ENCODE measurements around the gene BAD.
"Not testable (repeated sequence)": the region's sequence is repeated elsewhere in the genome, so short reads cannot be mapped to it uniquely, and the experiment has no call there.

The BAD gene

GRCh38 chr11:64284048-64284961 is at the start of gene BAD:
Gene BAD, minus strand, starts transcription at chr11:64284665. Its CDS starts 297 bp downstream, at chr11:64284368.
- peak; percentile 97 for DNase-seq

GRCh38 chr11:64333556-64333955 is 49.1 kb upstream of the BAD start:
- no peak for DNase-seq

- peak; percentile 94 for DNase-seq
These were observed 47.3 kb upstream of the BAD start for GRCh38 chr11:64331569-64332371.

- no peak for DNase-seq
These were observed 46.4 kb upstream of the BAD start for GRCh38 chr11:64330888-64331287.

- no peak for DNase-seq
These were observed 43.5 kb upstream of the BAD start for GRCh38 chr11:64327993-64328392.

GRCh38 chr11:64327375-64327774 is 42.9 kb upstream of the BAD start:
- DNase-seq = no peak

GRCh38 chr11:64324692-64325469 is 40.4 kb upstream of the BAD start:
- no peak for DNase-seq

- not testable (repeated sequence) for DNase-seq
These were observed 39.5 kb upstream of the BAD start for GRCh38 chr11:64323984-64324383.

GRCh38 chr11:64323373-64323772 is 38.9 kb upstream of the BAD start:
- DNase-seq = no peak

- no peak for DNase-seq
These were observed 38.4 kb upstream of the BAD start for GRCh38 chr11:64322925-64323260.

- no peak for DNase-seq
These were observed 37.1 kb upstream of the BAD start for GRCh38 chr11:64321533-64321932.

GRCh38 chr11:64321026-64321425 is 36.6 kb upstream of the BAD start:
- DNase-seq = no peak

- no peak for DNase-seq
These were observed 36.1 kb upstream of the BAD start for GRCh38 chr11:64320556-64320955.

GRCh38 chr11:64318766-64319761 is 34.6 kb upstream of the BAD start:
- no peak for DNase-seq

GRCh38 chr11:64317961-64318765 is 33.7 kb upstream of the BAD start, which contains the start of gene PRDX5:
Gene PRDX5, plus strand, starts transcription at chr11:64318121. Its CDS starts 95 bp downstream, at chr11:64318216.
- DNase-seq = peak; percentile 98

GRCh38 chr11:64317325-64317960 is 33.0 kb upstream of the BAD start, which contains the start of gene TRMT112:
Gene TRMT112, minus strand, starts transcription at chr11:64317559. Its CDS starts 33 bp downstream, at chr11:64317526.
- peak; percentile 99 for DNase-seq

- DNase-seq = peak; percentile 74
These were observed 32.3 kb upstream of the BAD start for GRCh38 chr11:64316672-64317324.

GRCh38 chr11:64315667-64316526 is 31.4 kb upstream of the BAD start:
- DNase-seq = not testable (repeated sequence)
